C1 segment of cervical spinal cord (tissue), 14 donors: ENCODE measurements around the gene PRKACG.
"Not testable (repeated sequence)": the region's sequence is repeated elsewhere in the genome, so short reads cannot be mapped to it uniquely, and the experiment has no call there.

Experiments
- DNase-seq, 14 donors: peaks; one replicate each; lab custom pipeline; 2025; lab: John Stamatoyannopoulos, UW

PRKACG gene

DNA sequence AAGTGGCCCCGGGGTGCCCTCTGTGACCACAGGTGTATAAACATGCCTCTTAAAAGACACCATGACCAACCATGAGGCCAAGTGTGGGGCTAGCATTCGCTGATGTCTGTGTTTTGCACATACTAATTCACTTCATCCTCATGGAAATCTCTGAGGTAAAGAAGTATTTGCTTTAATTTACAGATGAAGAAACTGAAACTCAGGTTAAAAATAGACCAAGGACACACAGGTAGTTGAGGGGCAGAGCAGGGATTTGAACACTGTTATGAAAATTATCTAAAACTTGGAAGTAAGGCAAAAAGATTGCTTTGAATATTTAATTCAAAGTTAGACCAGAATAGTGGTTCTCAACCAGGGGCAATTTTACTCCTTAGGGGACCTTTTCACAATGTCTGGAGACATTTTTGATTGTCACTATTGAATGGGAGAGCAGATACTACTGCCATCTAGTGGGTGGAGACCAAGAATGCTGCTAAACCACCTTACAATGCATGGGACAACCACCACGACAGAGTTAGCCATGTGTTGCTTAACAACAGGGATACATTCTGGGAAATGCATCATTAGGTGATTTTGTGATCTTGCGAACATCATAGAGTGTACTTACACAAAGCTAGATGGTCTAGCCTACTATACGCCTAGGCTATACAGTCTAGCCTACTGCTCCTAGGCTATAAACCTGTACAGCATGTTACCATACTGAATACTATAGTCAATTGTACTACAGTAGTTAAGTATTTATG, 13.6 kb upstream of the PRKACG start:
- DNase-seq: peak in 2 of 14 donors; percentile 17 to 41

DNA sequence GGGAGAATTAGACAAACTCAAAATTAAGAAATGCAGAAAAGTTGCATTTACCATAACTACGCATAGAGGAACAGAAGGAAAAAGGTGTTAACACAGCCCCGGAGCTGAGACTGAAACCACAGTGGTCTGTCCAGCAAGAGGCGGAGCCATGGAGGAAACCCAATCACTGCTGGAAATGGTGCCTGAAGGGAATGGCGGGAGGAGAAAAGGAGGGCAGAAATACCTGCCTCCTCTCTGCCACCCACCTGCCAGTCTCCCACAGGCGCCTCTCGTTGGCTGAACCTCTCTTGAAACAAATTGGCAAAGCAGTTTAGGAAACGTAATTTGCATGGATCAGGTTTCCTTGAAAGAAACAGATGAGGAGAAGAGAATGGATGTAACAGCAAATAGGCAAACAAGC, 9.7 kb upstream of the PRKACG start:
- peak in 1 of 14 donors; percentile 46 for DNase-seq

DNA sequence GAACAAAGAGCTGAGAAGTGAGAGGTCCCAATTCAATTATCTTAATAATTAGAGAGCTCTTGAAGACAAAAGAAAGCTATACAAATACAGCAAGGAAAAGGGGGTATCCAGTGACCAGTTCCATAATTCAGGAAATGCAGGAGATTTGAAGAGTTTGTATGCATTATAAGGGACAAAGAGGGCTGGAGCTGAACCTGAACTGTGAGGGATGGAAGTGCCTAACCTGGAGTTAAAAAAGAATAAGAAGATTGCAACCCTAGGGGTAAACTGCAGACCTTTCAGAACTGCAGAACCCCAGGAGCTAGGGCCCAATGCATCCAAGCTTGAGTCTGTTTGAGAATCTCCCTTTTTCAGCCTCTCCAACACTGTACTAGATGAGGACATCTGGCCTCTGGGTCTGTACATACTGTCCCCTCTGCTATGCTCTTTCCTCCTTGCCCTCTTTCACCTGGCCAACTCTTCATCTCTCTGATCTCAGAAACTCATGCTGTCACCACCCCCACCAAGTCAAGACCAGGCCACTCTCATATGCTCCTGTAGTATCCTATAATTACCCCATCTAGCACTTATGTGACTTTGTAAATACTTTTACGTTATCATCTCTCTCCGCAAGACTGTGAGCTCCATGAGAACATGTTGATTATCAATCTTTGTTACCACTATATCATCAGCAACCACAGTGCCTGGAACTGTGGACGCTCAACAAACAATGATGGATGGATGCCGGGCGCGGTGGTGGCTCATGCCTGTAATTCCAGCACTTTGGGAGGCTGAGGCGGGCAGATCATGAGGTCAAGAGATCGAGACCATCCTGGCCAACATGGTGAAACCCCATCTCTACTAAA, 6.6 kb upstream of the PRKACG start:
- no peak for DNase-seq

DNA sequence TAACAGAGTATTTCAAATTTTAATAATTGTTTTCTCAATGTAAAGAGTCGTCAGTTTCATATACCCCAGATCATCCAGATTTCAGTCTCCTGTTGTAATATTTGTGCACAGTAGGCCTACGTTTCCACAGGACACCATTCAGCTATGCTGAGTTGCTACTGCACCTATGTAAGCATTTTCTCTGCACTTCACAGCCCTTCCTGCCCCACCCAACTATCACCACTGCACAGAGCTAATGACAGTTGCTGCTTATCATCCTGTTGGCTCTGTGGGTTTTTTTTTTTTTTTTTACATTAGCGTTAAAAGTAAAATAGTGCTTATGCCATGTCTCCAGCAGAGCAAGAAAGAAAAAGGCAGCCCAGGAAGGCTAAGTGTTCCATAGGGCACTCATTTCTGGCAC, 5.9 kb upstream of the PRKACG start:
- no peak for DNase-seq

DNA sequence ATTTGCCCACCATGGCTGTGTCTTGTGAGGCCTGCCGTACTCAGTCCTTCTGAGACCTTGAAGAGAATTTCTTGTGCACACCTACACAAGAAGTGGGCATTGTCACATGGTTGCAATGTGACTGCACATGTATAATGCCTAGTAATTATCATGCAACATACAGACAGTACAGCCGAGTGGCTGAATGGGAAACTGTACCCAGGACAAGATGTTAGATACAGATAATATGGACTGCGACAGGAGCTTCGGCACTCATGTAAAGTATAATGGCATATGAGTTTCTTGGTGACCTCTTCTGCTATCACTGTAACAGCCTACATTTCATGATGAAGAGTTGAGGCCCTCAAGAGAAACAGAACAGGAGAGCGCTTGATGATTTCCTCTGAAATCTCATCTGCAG, 4.8 kb upstream of the PRKACG start:
- no peak for DNase-seq

DNA sequence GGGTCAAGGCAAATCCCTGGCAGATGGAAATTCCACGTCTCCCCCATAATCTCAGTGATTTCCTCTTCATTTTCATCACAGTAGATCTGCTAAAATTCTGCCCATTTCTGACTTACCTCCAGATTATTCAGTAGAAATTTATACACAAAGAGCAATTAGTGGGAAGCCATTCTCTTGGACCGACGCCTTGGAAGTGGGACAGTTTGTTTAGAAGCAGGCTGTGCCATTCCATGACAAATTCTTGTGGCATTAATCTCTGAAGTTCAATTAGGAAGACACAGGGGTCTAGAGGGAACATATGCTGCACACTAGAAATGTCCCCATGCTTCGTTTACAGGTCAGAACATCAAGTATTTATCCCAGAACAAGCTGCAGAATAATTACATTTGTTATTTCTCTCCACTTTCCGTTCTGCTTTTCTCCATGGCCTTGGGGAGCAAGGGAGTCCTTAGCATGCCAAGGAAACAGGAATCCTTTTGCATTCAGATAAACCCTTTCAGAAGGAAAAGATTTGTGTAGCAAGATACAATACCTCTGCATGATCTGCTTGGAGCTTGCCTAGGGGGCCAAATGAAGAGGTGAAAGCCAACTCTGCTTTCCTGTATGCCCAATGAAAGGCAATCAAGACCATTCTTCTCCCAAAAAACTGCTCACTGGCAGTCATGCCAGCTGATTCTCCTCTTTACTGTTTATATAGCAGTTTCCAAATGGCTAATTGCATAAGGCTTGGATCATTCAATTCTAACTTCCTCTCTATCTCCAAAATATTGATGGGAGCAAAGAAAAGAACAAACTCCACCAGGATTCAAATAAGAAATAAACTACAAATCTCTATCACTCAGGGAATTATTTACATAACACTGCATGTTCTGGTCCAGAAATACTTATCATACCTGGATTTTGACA, 2.5 kb upstream of the PRKACG start:
- peak in 1 of 14 donors; percentile 94 for DNase-seq

DNA sequence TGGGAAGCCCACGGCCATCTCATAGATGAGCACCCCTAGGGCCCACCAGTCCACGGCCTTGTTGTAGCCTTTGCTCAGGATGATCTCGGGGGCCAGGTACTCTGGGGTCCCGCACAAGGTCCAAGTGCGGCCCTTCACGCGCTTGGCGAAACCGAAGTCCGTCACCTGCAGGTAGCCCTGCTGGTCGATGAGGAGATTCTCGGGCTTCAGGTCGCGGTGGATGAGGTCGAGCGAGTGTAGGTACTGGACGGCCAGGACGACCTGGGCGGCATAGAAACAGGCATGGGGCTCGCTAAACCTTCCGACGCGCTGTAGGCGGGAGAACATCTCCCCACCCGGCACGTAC, 558 bp downstream of the PRKACG start:
- no peak for DNase-seq

DNA sequence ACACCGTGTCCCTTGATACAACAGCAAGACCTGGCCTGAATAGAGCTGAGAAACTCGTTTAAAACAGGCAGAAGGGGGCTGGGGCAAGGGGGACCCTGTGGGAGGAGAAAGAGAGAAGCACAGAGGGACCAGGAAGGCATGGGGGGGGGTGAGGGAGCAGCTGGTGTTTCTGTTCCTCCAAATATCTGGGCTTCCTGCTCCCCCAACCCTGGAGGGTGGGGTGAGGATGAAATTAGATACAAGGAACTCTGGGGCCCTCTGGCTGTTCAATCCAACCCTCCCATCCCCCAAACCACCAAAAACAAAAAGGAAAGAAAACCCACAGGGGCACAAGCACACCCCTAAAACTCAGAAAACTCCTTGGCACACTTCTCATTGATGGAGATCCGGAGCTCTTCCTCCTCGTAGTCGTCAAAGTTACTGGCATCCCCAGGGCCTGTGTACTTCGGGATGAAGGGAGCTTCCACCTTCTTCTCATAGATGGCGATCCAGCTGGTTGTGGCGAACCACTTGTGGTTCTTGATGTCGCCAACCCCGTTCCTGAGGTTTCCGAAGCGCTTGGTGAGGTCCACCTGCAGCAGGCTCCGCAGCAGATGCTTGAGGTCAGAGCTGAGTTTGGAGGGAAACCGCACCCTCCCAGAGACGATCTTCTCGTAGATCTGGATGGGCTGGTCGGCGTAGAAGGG, 1.1 kb downstream of the PRKACG start:
- DNase-seq: peak in 2 of 14 donors; percentile 1 to 18

DNA sequence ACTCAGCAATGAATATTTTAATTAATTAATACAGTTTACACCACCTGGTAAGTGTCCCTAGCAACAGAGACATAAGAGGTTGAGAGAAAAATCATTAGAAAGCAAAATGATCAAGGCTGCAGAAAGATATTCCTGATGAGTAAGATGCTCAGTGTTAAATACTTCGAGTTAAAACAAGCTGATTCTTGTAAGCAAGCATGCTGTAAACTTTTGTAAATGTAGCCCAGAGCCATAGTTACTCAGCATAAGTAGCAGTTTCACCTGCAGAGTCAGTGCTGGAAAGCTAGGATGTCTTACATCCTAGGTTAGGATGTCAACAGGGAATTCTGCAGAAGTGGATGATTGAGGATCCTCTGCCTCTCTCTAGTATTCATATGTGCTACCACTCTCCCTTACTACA, 4.2 kb downstream of the PRKACG start:
- no peak for DNase-seq

DNA sequence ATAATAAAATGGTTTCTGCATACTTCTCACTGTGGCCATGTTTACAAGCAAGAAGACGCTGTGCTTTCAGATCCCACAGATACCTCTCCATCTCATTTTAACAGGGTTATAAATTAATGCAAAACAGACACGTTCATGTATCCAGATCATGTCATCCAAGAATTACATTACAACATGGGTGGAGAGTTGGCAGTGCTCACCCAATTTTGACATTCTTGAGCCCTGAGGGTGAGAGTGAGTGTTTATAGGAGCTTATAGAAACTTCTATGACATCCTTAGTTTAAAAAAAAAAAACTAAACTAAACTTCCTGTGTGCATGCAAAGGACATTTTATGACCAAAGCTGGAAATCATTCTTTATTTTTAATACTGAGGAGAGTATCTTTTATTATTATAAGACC, 9.1 kb downstream of the PRKACG start:
- no peak for DNase-seq

DNA sequence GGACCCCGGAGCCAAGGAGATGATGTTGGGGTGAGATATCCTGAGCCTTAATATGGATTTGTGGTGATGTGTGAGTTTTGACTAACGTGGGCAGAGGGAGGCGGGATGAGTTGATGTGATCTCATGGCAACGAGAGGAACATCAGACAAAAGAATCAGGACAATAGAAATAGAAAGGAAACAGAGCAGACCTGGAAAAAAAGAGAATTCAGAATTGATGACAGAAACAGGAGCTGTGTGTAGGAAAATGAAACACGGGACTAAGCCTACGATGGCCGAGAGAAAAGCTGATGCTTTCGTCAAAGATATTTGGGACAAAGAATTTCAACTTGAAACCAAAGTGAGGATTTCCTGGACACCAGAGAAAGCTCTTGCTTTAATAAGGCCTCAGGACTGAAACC, 10.9 kb downstream of the PRKACG start:
- DNase-seq: no peak

DNA sequence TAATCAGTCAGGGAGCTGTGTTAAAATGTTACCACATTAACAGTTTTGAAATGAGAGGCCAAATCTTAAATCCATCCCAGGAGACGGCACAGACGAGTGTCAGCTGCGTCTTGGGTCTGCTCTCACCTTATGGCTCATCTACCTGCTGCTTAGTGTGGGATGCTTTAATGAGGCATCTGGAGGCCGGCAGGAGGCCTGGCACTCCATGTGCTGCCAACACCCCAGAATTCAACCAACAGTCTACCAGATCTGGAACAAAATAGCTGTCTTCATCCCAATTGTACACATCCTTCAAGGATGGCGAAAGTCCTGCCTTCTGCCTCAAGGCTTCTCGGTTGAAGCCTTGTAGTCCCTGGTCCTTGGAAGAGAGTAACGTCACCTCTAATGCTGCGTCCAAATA, 12.0 kb downstream of the PRKACG start:
- DNase-seq: peak in 1 of 14 donors; percentile 88

DNA sequence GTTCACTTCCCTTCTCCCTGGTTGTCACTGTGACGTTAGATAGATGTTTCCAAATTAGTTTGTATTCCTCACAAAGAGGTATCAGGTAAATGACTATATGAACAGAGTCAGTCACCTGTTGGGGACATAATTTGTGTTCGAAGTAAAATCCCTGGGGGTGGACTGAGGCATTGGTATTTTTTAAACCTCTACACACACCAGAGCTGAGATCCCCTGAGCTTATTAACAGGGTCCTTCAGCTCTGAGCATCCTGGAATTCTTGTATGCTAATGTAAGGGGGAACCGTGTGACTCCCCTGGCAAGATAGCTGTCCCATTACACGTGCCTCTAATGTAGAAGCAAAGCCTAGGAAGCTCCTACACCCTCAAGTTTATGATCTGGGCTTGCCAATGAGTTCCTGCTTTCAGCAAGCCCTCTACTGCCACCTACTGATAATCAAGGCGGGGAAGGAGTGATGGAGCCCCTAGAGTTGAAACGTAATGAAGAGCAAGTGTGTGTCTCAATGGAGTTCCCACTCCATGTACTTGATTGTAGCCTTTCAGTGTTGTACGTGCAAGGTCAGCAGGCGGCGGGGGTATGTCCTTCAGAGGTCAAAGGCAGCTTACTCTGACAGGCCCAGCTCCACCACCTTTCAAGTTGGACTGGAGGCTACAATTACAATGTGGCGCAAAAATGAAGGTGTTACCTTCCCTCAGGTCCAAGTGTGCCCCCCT, 14.4 kb downstream of the PRKACG start:
- peak in 10 of 14 donors; percentile 11 to 77 (median 30) for DNase-seq

DNA sequence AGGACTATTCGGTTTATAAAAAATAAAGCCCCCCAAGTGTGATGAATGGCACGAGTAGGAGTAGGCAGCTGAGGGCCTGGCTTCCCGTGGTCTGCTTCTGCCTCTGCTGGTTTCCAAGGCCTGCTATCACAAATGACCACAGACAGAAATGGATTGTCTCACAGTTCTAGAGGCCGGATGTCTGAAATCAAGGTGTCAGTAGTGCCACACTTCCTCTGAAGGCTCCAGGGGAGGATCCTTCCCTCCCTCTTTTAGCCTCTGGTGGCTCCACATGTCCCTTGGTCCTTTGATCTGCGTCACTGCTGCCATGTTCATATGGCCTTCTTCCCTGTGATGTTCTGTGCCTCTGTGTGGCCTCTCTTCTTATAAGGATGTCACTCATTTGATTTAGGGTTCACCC, 15.1 kb downstream of the PRKACG start:
- no peak for DNase-seq

DNA sequence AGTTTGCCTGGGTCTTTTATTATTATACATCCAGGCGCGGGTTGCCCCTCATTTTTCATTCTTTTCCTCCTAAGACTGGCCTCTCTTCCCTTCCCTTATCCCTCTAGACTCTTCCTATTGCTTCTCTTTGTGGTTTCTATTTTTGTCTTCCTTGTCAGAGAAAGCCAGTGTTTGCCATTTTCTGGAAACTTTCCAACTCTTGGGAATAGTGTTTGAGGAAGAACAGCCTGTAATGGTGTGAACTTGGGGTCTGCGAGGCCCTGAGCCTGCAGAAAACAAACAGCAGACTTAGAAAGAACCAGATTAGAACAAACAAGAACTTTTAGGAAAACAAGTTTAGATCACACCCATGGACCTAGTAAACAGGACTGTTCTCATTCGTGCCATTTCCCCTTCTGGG, 15.5 kb downstream of the PRKACG start:
- no peak for DNase-seq

DNA sequence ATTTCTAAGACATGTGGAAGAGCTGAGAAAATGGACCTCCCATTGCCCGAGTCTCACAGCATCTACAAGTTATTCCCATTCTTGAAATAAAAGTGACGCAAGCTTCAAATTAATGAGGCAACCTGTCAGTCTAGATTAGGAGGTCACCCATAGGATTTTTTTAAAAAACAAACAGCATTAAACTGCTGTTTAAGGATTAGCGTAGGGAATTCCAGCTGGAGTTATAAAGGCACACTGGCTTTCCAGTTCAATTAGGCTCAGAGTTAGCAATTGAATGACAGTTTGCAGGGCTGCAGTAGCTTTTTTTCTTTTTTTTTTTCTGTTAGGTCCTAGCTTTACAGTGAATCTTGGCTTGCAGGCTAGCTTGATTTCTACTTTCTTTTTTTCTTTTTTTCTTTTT, 16.2 kb downstream of the PRKACG start:
- DNase-seq: no peak

DNA sequence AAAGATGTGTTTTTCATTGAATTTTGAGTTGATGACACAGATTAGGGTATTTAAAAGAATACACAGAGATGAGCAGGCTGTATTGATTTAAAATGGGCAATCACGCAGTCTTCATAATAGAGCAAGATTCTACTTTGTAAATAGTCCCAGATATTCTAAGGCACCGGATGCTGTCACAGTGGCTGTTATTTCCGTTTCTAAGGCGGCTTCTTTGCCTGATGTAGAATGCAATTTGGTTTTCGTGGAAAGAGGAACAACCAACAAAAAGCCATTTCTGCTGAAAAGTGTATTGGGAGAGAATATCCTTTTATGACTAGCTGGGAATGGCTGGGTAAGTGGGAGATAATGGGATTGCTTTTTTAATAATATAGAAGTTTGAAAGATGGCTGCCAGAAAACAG, 17.5 kb downstream of the PRKACG start:
- DNase-seq: no peak

DNA sequence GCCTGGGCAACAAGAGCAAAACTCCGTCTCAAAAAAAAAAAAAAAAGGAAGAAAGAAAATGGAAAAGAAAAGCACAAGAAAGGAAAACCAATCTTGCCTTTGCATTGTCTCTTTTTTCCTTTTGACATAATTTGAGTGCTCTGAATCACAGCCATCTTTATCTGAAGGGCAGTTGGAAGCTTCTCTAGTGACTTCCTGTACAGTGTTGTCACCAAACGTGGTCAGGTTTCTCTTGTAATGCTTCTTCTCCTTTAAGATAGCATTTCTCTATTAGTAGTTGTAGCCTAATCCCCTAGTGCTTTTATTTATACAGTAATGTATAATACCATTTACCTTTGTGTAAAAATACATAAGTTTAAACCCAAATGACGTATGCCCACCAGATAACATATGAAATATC, 18.1 kb downstream of the PRKACG start:
- no peak for DNase-seq

DNA sequence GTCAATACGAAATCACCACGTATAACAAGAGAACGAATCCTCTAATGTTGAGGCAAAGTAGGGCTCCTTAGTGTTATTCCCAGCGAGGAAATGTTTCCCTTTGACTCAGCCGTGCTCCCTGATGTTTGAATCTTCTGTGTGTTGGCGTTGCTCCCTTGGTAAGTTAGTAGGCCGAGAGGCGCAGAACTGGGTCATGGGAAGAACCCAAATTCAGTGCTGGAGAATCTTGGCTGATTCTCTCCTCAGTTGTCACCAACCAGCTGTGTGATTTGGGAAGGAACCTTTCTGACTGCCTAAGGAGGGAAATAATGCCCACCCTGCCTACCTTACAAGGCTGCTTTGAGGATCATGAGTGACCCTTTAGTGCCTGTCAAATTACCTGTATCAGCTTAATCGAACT, 22.5 kb downstream of the PRKACG start:
- no peak for DNase-seq

DNA sequence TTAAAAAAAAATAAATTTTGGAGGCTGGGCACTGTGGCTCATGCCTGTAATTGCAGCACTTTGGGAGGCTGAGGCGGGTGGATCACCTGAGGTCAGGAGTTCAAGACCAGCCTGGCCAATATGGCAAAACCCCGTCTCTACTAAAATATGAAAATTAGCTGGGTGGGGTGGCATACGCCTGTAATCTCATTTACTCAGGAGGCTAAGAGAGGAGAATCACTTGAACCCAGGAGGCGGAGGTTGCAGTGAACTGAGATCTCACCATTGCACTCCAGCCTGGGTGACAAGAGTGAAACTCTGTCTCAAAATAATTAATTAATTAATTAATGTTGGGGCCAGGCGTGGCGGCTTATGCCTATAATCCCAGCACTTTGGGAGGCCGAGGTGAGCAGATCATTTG, 27.0 kb downstream of the PRKACG start:
- not testable (repeated sequence) for DNase-seq
